GM23338 (cell line): ENCODE results near the gene TMEM154.

Experiments used
- CREB1 ChIP-seq: fragments of 250-450 bp; sonication (Bioruptor Pico); IDR thresholded peaks from 2 replicates; pipeline ENCODE4 v1.5.0; 2020; ENCODE audit warnings: low read depth, mild to moderate bottlenecking, moderate library complexity
- EZH2 ChIP-seq: fragments of 200-600 bp; sonication (generic); IDR thresholded peaks from one replicate; pipeline ENCODE4 v1.8.0; 2017; ENCODE audit warnings: antibody characterized with exemption, mild to moderate bottlenecking, low read depth; ENCODE audit not compliant: unreplicated experiment
- POLR2AphosphoS5 ChIP-seq: IDR thresholded peaks from 2 replicates; pipeline ENCODE4 v1.6.1; 2016; ENCODE audit warnings: antibody characterized with exemption, low read depth
- STAT1 ChIP-seq: IDR thresholded peaks from one replicate; pipeline ENCODE4 v1.6.1; 2016; ENCODE audit warnings: antibody characterized with exemption; ENCODE audit not compliant: unreplicated experiment
- TF ChIP-seq, protein P1 (sequence below), 2 experiments: fragments of 200-600 bp in 1 of 2; sonication (generic) in 1 of 2; conservative IDR thresholded peaks; 2 replicates each; pipeline versions ENCODE4 v1.5.1 to v1.6.1; 2016 to 2017; ENCODE audit warnings: antibody characterized with exemption in 2 of 2, low read depth in 2 of 2, mild to moderate bottlenecking in 2 of 2, moderate library complexity in 1 of 2

DNA sequence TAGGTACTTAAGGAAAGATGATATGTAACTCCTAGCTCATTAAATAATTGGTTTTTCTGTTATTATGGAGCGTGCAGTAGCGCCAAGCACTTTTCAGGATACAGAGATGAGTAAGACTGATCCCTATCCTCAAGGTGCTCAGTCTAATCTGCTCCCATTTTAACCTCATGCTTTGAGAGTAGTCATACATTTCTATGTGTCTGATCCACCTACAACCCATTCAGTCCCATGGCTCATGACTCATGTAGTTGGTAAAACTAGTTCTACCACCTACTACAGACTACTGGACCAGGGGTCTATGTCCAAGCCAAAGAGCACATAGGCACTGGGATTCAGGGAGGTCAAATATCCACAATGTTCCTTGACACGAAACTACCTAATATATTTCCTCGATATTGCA lies 60.8 kb downstream of the TMEM154 start:
- no peak for TF ChIP-seq POLR2AphosphoS5
- no peak for TF ChIP-seq STAT1
- TF ChIP-seq, protein P1, sequence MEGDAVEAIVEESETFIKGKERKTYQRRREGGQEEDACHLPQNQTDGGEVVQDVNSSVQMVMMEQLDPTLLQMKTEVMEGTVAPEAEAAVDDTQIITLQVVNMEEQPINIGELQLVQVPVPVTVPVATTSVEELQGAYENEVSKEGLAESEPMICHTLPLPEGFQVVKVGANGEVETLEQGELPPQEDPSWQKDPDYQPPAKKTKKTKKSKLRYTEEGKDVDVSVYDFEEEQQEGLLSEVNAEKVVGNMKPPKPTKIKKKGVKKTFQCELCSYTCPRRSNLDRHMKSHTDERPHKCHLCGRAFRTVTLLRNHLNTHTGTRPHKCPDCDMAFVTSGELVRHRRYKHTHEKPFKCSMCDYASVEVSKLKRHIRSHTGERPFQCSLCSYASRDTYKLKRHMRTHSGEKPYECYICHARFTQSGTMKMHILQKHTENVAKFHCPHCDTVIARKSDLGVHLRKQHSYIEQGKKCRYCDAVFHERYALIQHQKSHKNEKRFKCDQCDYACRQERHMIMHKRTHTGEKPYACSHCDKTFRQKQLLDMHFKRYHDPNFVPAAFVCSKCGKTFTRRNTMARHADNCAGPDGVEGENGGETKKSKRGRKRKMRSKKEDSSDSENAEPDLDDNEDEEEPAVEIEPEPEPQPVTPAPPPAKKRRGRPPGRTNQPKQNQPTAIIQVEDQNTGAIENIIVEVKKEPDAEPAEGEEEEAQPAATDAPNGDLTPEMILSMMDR (conservative IDR thresholded peaks at IDR 0.05; ENCODE audit: low read depth in 2 of 2), result no peak
- TF ChIP-seq EZH2, result no peak
- TF ChIP-seq CREB1 (CRISPR knock-in tag), result no peak
